HG03571 (cell line): Measurements from ENCODE around the gene BTBD6.

ENCODE experiments used
- ATAC-seq: cut with Tn5 transposase; IDR thresholded peaks from one replicate; pipeline ENCODE4 v1.9.1; 2021; ENCODE audit not compliant: unreplicated experiment

The BTBD6 gene

GRCh38 chr14:105229099-105229655, 19.2 kb upstream of the BTBD6 start:
- ATAC-seq = no peak

GRCh38 chr14:105240811-105241576, 7.3 kb upstream of the BTBD6 start:
- ATAC-seq = no peak

GRCh38 chr14:105241641-105242040, 6.7 kb upstream of the BTBD6 start:
- no peak for ATAC-seq

- no peak for ATAC-seq
Observed at GRCh38 chr14:105244334-105244733, 4.0 kb upstream of the BTBD6 start.

GRCh38 chr14:105247026-105247425, 1.3 kb upstream of the BTBD6 start:
- no peak for ATAC-seq

- ATAC-seq = no peak
Observed at GRCh38 chr14:105247715-105248367, 492 bp upstream of the BTBD6 start.

- no peak for ATAC-seq
Observed at GRCh38 chr14:105249182-105250007, 1.1 kb downstream of the BTBD6 start.

- no peak for ATAC-seq
Observed at GRCh38 chr14:105250008-105250366, 1.7 kb downstream of the BTBD6 start.

- ATAC-seq = no peak
Observed at GRCh38 chr14:105250986-105251385, 2.7 kb downstream of the BTBD6 start.

- no peak for ATAC-seq
Observed at GRCh38 chr14:105251920-105252319, 3.6 kb downstream of the BTBD6 start.

- ATAC-seq = no peak
Observed at GRCh38 chr14:105252552-105253328, 4.4 kb downstream of the BTBD6 start.

- no peak for ATAC-seq
Observed at GRCh38 chr14:105253329-105253682, 5.0 kb downstream of the BTBD6 start.

GRCh38 chr14:105255021-105255507, 6.7 kb downstream of the BTBD6 start:
- ATAC-seq = no peak

- ATAC-seq = no peak
Observed at GRCh38 chr14:105256292-105256960, 8.1 kb downstream of the BTBD6 start.

GRCh38 chr14:105257464-105257863, 9.1 kb downstream of the BTBD6 start:
- ATAC-seq = no peak

GRCh38 chr14:105258846-105259245, 10.5 kb downstream of the BTBD6 start:
- no peak for ATAC-seq

GRCh38 chr14:105260959-105261358, 12.6 kb downstream of the BTBD6 start:
- no peak for ATAC-seq

- no peak for ATAC-seq
Observed at GRCh38 chr14:105261781-105262180, 13.4 kb downstream of the BTBD6 start.

- no peak for ATAC-seq
Observed at GRCh38 chr14:105267820-105268548, 19.7 kb downstream of the BTBD6 start.
